Ramos (cell line): ENCODE results near the gene S100A1.

ENCODE experiments used
- in situ Hi-C: fragments of 300-500 bp; cut with MboI; formaldehyde crosslinking; loops from one replicate; pipeline ENCODE4 v1.14.3; 2022; ENCODE audit warnings: low sequenced_read_pairs; ENCODE audit not compliant: unreplicated experiment

The S100A1 gene

GRCh38 chr1:153609585-153609907, 18.7 kb upstream of the S100A1 start:
- in situ Hi-C loops: no loop called here

DNA sequence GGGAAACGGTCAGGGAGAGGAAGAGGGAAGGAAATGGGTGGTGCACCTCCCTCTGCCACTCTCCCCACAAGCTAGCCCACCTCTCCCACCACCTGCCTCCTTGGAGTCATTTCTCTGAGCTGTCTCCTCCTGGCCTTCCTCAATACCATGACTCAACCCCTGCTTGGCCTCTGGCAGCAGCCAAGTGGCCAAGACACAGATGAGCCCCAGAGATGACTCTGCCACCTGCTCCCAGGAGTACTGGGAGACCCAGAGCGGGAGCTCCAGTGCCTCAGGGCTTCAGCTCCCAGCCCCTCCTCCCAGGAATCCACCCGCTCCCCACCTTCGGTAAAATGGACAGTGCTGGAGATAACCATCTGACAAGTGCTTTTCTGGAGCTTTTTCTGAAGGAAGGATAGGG, 17.9 kb upstream of the S100A1 start:
- in situ Hi-C loops: no loop called here

GRCh38 chr1:153610811-153611301, 17.4 kb upstream of the S100A1 start:
- in situ Hi-C loops: no loop called here

DNA sequence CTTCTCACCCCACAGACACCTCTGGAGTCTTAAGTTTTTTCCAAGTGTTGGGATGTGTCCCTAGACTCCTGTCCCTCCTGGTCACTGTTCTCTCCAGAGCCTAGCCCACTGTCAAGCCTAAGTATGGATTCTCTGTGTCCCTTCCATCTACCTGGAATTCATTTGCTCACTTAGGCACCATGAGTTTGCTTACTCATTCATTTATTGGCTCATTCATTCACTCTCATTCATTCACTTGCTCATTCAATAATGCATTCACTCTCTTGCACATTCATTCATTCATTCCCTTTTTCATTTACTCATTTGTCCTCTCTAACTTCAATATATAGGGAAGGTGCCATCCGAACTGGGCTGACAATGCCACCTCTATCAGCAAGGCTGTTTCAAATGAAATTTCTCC, 16.9 kb upstream of the S100A1 start:
- in situ Hi-C loops: no loop called here

DNA sequence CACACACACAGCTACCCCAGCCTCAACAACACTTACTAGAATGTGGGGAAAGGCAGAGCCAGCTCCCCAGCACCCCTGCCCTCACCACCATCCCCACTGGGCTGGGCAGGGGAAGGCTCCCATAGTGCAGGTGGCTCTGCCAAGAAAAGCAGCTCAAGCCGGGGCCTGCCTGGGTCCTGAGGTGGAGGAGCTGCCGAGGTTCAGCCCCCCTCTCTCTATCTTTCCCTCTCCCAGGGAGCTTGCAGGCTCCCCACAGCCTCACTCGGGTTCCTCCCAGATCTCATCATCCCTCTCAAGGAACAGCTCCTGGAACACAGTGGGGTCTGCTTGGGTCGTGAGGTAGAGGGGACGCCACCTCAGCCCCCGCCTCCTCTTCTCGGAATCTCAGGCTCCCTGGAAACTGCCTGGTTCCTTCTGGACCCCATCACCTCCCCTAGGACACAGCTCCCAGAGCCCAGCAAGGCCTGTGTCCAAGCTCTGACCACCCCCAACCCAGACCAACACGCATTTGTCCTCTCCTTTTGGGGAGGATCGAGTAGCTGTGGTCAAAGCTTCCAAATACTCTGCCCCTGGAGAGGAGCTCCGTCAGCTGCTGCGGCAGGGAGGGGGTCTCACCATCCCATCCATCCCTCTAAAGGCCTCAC, 16.0 kb upstream of the S100A1 start:
- in situ Hi-C loops: no loop called here

- in situ Hi-C loops: no loop called here
These were observed 15.4 kb upstream of the S100A1 start, which contains the start of gene S100A16 for GRCh38 chr1:153612755-153613331. Gene S100A16, minus strand, starts transcription at chr1:153613137. Its CDS starts 4,986 bp downstream, at chr1:153608151.

GRCh38 chr1:153613406-153613805, 14.8 kb upstream of the S100A1 start:
- in situ Hi-C loops: no loop called here

GRCh38 chr1:153614189-153614900, 13.9 kb upstream of the S100A1 start:
- in situ Hi-C loops: no loop called here

DNA sequence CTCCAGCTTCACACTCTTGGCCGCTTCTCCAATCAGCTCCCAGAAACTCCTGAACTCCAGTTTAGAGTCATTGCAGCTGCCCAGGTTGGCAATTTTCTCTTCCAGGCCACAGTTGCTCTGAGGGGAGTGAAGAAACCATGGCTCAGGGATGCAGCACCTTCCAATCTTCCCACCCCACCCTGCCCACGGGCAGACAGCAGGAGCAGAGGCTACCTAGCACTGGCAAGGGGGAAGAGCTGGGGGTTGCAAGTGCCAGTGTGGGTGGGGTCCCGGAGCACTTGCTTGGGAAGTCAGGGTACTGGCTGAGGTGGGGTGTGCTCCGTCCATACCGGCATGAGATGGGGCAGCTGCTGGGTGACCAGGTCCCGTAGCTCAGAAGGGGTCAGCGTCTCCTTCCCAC, 13.3 kb upstream of the S100A1 start:
- in situ Hi-C loops: no loop called here

GRCh38 chr1:153615406-153615805, 12.8 kb upstream of the S100A1 start:
- in situ Hi-C loops: no loop called here

DNA sequence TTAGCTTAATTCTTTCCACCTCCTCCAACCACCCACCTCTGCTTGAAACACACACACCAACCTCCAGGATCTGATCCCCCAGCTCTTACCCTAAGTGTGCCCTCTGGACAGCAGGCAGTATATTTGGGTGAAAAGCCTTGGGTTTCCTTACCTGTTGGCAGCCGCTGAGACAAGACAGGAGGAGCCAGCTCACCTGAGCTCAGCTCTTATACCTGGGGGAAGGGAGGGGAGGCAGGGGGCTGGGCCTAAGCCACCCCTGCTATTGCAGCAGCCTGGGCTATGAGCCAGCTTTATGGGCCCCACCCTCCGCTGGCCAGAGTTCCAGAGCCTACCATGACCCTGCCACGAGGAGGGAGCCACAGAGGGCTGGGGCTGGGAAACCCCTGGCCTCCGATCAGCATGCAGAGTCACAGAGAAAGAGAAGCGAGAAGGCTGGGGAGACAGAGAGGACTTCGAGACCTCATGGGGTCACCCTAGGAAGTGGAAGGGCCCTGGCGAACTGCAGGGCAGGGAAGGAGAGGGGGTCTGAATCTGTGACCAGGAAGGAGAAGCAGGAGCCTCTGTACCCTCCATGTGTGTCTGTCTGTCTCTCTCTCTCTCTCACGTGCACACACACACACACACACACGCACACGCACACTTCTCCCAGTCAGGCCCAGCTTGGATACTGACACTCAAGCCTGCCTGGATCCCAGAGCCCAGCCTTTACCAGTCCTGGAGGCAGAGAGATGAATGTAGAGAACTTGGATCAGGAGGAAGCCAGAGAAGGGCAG, 11.9 kb upstream of the S100A1 start, which contains the start of gene S100A14:
S100A14 (minus strand) TSS at position 182 of the 773 bp plus-strand sequence. CDS start 467 bp downstream, outside the sequence.
- in situ Hi-C loops: no loop called here

DNA sequence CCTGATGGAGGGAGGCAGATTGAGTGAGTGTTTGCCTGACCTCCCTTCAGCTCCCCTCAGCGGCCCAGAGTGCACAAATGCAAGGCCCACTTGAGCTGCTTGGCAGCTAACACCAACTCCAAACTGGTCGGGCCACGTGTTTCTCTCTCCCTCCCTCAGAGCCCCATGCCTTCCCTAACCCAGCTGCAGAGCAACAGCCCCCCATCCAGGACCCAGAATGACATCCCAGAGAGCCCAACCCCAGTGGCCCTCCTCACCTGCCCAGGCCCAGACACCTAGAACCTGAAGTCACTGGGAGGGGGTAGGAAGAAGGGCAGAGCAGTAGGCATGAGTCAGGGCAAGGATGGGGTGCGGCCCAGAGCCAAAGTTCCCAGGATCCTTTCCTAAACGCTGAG, 11.3 kb upstream of the S100A1 start:
- in situ Hi-C loops: no loop called here

GRCh38 chr1:153617663-153618062, 10.6 kb upstream of the S100A1 start:
- in situ Hi-C loops: no loop called here

DNA sequence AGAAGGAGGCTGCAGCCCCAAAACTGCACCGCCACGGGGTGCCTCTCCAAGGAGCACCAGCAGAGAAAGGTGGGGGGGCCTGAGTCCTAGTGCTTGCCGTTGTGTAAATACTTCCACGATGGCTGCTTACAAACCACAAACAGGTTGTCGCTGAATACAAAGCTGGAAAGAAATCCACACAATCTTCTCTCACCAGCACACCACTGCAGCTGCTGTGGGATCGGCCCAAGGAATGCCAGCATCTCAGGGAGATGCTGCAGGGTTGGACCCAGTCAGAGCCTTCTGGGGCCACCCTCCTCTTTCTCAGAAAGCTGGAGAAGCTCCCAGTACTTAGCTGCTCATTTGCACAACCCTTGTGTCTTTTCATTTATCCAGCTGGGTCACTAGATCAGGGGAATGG, 9.1 kb upstream of the S100A1 start:
- in situ Hi-C loops: no loop called here

GRCh38 chr1:153623101-153623500, 5.1 kb upstream of the S100A1 start:
- in situ Hi-C loops: no loop called here

- in situ Hi-C loops: no loop called here
These were observed 3.1 kb upstream of the S100A1 start for GRCh38 chr1:153624965-153625611.

GRCh38 chr1:153626477-153626903, 1.7 kb upstream of the S100A1 start:
- in situ Hi-C loops: no loop called here

- in situ Hi-C loops: no loop called here
These were observed 1.1 kb upstream of the S100A1 start, which contains the start of gene S100A13 for GRCh38 chr1:153626904-153627714. Gene S100A13, minus strand, starts transcription at chr1:153627505. Its CDS starts 1,033 bp downstream, at chr1:153626472.

DNA sequence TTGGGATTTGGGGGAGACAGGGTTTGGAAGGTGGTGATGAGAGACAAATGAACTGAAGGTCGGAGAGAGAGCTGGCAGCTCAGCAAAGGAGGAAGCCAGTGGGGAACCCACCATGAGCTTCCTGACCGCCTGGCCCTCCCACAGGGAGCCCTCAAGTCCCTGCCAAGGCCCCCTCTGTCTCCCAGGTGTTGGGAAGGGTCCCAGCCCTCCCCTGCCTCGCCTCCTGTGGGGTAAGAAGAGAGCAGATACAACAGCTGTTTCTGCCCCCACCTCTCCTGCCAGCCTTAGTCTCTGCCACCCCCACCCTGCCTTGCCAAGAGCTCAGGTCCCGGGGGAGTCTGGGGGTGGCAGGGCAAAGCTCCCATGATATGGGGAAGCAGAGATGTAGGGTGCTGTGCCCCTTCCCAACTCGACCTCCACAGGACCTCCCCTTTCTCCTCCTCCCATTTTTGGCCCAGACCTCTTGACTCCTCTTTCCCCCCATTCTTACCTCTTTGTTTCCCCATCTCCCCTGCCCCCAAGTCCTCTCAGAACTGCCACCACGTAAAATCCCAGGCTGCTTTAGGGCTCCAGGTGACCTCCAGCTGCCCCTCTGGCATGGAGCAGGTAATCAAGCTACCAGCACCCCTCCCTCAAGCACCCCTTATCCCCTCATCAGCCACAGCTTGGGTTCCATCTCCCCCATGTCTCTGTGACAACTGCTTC, 556 bp downstream of the S100A1 start:
- in situ Hi-C loops: no loop called here
